Naive thymus-derived CD4-positive, alpha-beta T cell (primary cell): Measurements from ENCODE around the gene NATD1. TPM values are rescaled to one million over a fixed set of nuclear protein-coding genes. Genes with fewer than 3 reads are reported as not detected.

Experiments used
- ATAC-seq: fragments of 150-1000 bp; cut with Tn5 transposase; 2 replicates; pipeline ENCODE4 v1.10.0; 2021; ENCODE audit warnings: mild to moderate bottlenecking, moderate library complexity
- CTCF ChIA-PET: fragments of 350-600 bp; sonication (Branson Sonifier 250); formaldehyde crosslinking; loops from one replicate; lab custom pipeline; 2021; ENCODE audit warnings: antibody characterized with exemption; lab: Charles Lee
- POLR2A ChIA-PET: fragments of 350-600 bp; sonication (Branson Sonifier 250); formaldehyde crosslinking; loops from one replicate; lab custom pipeline; 2021; ENCODE audit warnings: antibody characterized with exemption, inconsistent platforms; lab: Charles Lee
- DNase-seq, 9 donors: peaks; one replicate each; pipeline versions ENCODE4 v3.0.0 to v3.0.0-alpha.2; 2020 to 2022; ENCODE audit warnings: mixed read lengths in 1 of 9
- H3K27ac ChIP-seq: one replicate; pipeline ENCODE4 v1.7.0; 2013; ENCODE audit warnings: mild to moderate bottlenecking, low read depth, low read length, moderate library complexity
- H3K27me3 ChIP-seq, 2 donors: one replicate each; pipeline ENCODE4 v1.7.0; 2013; ENCODE audit warnings: low read length in 2 of 2, mild to moderate bottlenecking in 2 of 2, moderate library complexity in 2 of 2; ENCODE audit not compliant: control insufficient read depth in 2 of 2, insufficient read depth in 2 of 2
- H3K36me3 ChIP-seq, 3 experiments: 1 replicate in 2 of 3; 2 replicates in 1 of 3; pipeline ENCODE4 v1.7.0; 2013; ENCODE audit warnings: low read length in 3 of 3, mild to moderate bottlenecking in 3 of 3, moderate library complexity in 1 of 3; ENCODE audit not compliant: insufficient read depth in 3 of 3, control insufficient read depth in 2 of 3
- H3K4me1 ChIP-seq, 2 donors: one replicate each; pipeline ENCODE4 v1.7.0; 2013; ENCODE audit warnings: low read length in 2 of 2, mild to moderate bottlenecking in 2 of 2, moderate library complexity in 1 of 2; ENCODE audit not compliant: control insufficient read depth in 2 of 2, insufficient read depth in 2 of 2
- H3K4me3 ChIP-seq: 2 replicates; pipeline ENCODE4 v1.7.0; 2013; ENCODE audit warnings: mild to moderate bottlenecking, low read length
- H3K9me3 ChIP-seq, 3 experiments: 1 replicate in 2 of 3; 2 replicates in 1 of 3; pipeline ENCODE4 v1.7.0; 2013; ENCODE audit warnings: low read length in 3 of 3; ENCODE audit not compliant: control insufficient read depth in 2 of 3
- H3K27ac Mint-ChIP-seq, 9 donors: one replicate each; pipeline ENCODE4 v1.8.0; 2020 to 2022; ENCODE audit warnings: mixed read lengths in 9 of 9, mild to moderate bottlenecking in 8 of 9, moderate library complexity in 5 of 9, inconsistent platforms in 2 of 9
- H3K27me3 Mint-ChIP-seq, 5 donors: one replicate each; pipeline ENCODE4 v1.8.0; 2021 to 2022; ENCODE audit warnings: mixed read lengths in 5 of 5, mild to moderate bottlenecking in 1 of 5
- H3K36me3 Mint-ChIP-seq, 5 donors: one replicate each; pipeline ENCODE4 v1.8.0; 2020 to 2022; ENCODE audit warnings: mixed read lengths in 5 of 5, mild to moderate bottlenecking in 3 of 5, inconsistent platforms in 1 of 5
- H3K4me1 Mint-ChIP-seq, 7 donors: one replicate each; pipeline ENCODE4 v1.8.0; 2020 to 2022; ENCODE audit warnings: mixed read lengths in 7 of 7, mild to moderate bottlenecking in 3 of 7, inconsistent platforms in 1 of 7
- H3K4me3 Mint-ChIP-seq, 10 donors: one replicate each; pipeline ENCODE4 v1.8.0; 2020 to 2022; ENCODE audit warnings: mild to moderate bottlenecking in 10 of 10, mixed read lengths in 10 of 10, moderate library complexity in 6 of 10, inconsistent platforms in 2 of 10
- H3K9me3 Mint-ChIP-seq, 11 donors: one replicate each; pipeline ENCODE4 v1.8.0; 2020 to 2022; ENCODE audit warnings: mixed read lengths in 11 of 11, mild to moderate bottlenecking in 4 of 11, inconsistent platforms in 1 of 11, moderate library complexity in 1 of 11
- intact Hi-C, 2 donors: fragments of 100-400 bp; cut with micrococcal nuclease; formaldehyde crosslinking; loops; one replicate each; pipeline ENCODE4 v1.15.1; 2023
- polyA plus RNA-seq, 2 donors: library from polyadenylated mRNA; unstranded; fragments of 300-500 nt; fragmentation: Illumina TruSeq; gene quantifications; one replicate each; pipeline ENCODE4 v1.2.3, GENCODE V29; 2021
- total RNA-seq, 6 experiments: library from RNA in 5 of 6; stranded (reverse) in 5 of 6; gene quantifications; 1 replicate in 5 of 6; 2 replicates in 1 of 6; pipeline ENCODE4 v1.2.3 and lab custom pipeline; 2021 to 2026

Gene NATD1
- total and polyA plus RNA-seq, 7 experiments from 2014 or later, result 1.7 to 11.1 (median 7.1) TPM

GRCh38 chr17:21289902-21290571 lies 36.8 kb upstream of the NATD1 start:
- Histone ChIP-seq H3K27ac (no peak overlapping the region), H3K9me3 (no peaks in the 10 kb centered on the region), H3K4me1 (peaks cover 31% of the 10 kb centered on the region in 2 donors), H3K27me3 (no peaks in the 10 kb centered on the region), H3K4me3 (no peak overlapping the region), H3K36me3 (peaks cover 0 to 4% (median 0%) of the 10 kb centered on the region in 3 experiments)
- Mint-ChIP-seq H3K27ac (peak overlapping the region in 5 of 9 donors; percentile 22 to 62 (median 44)), H3K9me3 (peaks cover 0 to 16% (median 8%) of the 10 kb centered on the region in 11 donors), H3K27me3 (peaks cover 0 to 10% (median 0%) of the 10 kb centered on the region in 5 donors), H3K36me3 (peaks cover 0 to 16% (median 3%) of the 10 kb centered on the region in 5 donors), H3K4me1 (peaks cover 39 to 70% (median 59%) of the 10 kb centered on the region in 7 donors), H3K4me3 (peak overlapping the region in 1 of 10 donors; percentile 99)
- ATAC-seq (no peak), DNase-seq (no peak)
- intact Hi-C loops, result loop anchor here in 1 of 2 donors (10.0 kb wide), 1 partner anchor 1135 kb away; no protein-coding TSS in a partner anchor
- ChIA-PET CTCF (interaction anchor here (0.6 kb wide), 1 partner anchor 222 kb away, joined by 3 read pairs; no protein-coding TSS in a partner anchor), POLR2A (interaction anchor here (0.6 kb wide), 1 partner anchor 12 kb away, joined by 3 read pairs; no protein-coding TSS in a partner anchor)

DNA sequence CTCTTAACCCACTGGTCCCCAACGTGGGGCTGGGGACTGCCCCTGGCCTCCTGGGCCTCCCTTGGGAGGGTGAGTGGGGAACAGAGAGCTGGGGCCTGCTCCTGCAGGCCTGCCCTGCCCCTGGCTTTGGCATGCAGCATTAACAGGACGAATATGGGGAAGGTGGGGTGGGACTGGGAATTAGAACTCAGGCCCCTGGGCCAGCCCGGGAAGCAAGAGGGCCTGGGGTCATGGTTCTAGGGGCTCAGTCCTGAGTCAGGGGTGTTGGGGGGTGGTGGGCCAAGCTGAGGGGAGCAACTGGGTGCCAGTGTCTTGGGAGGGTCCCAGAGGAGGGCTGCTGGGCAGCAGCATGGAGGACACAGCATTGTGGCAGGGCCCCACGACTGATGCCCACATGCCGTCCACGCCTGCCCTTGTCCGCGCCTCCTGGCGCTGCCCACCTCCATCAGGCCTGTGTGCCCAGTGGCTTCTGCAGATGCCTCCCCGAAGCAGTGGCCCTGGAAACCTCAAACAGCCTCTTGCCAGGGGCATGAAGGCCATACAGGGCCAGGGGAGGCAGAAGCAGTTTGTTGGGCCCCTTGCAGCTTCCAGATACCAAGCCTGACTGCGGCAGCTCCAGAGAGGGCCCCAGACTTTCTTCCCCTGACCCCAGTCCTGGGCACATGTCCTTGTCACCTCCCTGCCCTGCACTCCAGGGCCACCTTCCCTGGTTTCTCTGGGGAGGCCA lies 36.1 kb upstream of the NATD1 start:
- Mint-ChIP-seq H3K36me3 (peaks cover 0 to 16% (median 3%) of the 10 kb centered on the region in 5 donors), H3K27ac (peak overlapping the region in 7 of 9 donors; percentile 88 to 97 (median 96)), H3K27me3 (peaks cover 0 to 10% (median 0%) of the 10 kb centered on the region in 5 donors), H3K9me3 (peaks cover 0 to 16% (median 5%) of the 10 kb centered on the region in 11 donors), H3K4me3 (peak overlapping the region in 4 of 10 donors; percentile 45 to 99 (median 94)), H3K4me1 (peaks cover 35 to 64% (median 54%) of the 10 kb centered on the region in 7 donors)
- Histone ChIP-seq H3K36me3 (peaks cover 0 to 4% (median 0%) of the 10 kb centered on the region in 3 experiments), H3K27me3 (no peaks in the 10 kb centered on the region), H3K4me3 (no peak overlapping the region), H3K27ac (peak overlapping the region; percentile 78), H3K4me1 (peaks cover 31% of the 10 kb centered on the region in 2 donors), H3K9me3 (no peaks in the 10 kb centered on the region)
- intact Hi-C loops, result loop anchor here in 1 of 2 donors (10.0 kb wide), 1 partner anchor 1135 kb away; no protein-coding TSS in a partner anchor
- ChIA-PET POLR2A (interaction anchor here (0.6 to 1.6 kb wide), 3 partner anchors 10 to 11 kb away, joined by 3 to 4 read pairs (median 3); no protein-coding TSS in a partner anchor), CTCF (interaction anchor here (0.6 kb wide), 1 partner anchor 222 kb away, joined by 3 read pairs; no protein-coding TSS in a partner anchor)
- DNase-seq, result no peak
- ATAC-seq, result no peak

DNA sequence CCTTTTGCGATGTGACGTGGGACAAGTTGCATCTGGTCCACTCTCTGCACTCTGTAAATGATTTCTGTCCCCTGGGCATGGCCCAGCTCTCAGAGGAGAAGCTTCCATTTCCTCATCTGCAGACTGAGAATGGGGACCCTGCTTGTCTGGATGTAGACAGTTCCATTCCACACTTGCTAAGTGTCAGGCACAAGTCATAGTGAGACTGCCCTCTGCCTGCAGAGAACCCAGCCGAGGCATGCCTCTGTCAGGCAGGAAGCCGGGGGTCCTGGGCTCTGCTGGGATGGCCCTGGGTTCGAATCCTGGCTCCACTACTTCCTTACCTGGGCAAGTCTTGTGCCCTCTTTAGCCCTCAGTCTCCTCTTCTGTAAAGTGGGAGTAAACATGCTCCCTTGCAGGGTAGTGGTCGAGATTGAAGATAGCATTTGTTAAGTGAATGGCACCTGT lies 35.4 kb upstream of the NATD1 start:
- ATAC-seq (no peak), DNase-seq (no peak)
- Mint-ChIP-seq H3K36me3 (peaks cover 0 to 16% (median 3%) of the 10 kb centered on the region in 5 donors), H3K9me3 (peaks cover 0 to 16% (median 5%) of the 10 kb centered on the region in 11 donors), H3K4me3 (peak overlapping the region in 9 of 10 donors; percentile 45 to 99 (median 95)), H3K27ac (peak overlapping the region; percentile 88 to 97 (median 96)), H3K4me1 (peaks cover 33 to 60% (median 54%) of the 10 kb centered on the region in 7 donors), H3K27me3 (peaks cover 0 to 10% (median 0%) of the 10 kb centered on the region in 5 donors)
- ChIA-PET CTCF (interaction anchor here (0.8 to 3.8 kb wide), 6 partner anchors 11 to 224 kb away, joined by 3 to 27 read pairs (median 4); no protein-coding TSS in a partner anchor), POLR2A (interaction anchor here (0.9 to 4.0 kb wide), 4 partner anchors 9 to 75 kb away, joined by 3 to 48 read pairs (median 5); partner anchors contain the start of gene TMEM11)
- Histone ChIP-seq H3K4me1 (peaks cover 31 to 32% of the 10 kb centered on the region in 2 donors), H3K27me3 (no peaks in the 10 kb centered on the region), H3K36me3 (peaks cover 0 to 4% (median 0%) of the 10 kb centered on the region in 3 experiments), H3K27ac (peak overlapping the region; percentile 78), H3K4me3 (peak overlapping the region; percentile 90), H3K9me3 (no peaks in the 10 kb centered on the region)
- intact Hi-C loops, result loop anchor here (1.0 to 10.0 kb wide), 5 partner anchors 8 to 1134 kb away; partner anchors contain the start of genes DHRS7B (in 1 of the 2) and NATD1 (in 1 of the 2)

- POLR2A ChIA-PET, result interaction anchor here (1.2 to 4.0 kb wide), 6 partner anchors 12 to 162 kb away, joined by 3 to 48 read pairs (median 4); partner anchors contain the start of gene TMEM11
- Histone ChIP-seq H3K4me1 (peaks cover 31 to 36% of the 10 kb centered on the region in 2 donors), H3K36me3 (no peaks in the 10 kb centered on the region), H3K27ac (peak overlapping the region; percentile 78), H3K9me3 (no peaks in the 10 kb centered on the region), H3K27me3 (no peaks in the 10 kb centered on the region), H3K4me3 (peak overlapping the region; percentile 90)
- Mint-ChIP-seq H3K4me3 (peak overlapping the region; percentile 88 to 99 (median 96)), H3K27ac (peak overlapping the region; percentile 88 to 97 (median 96)), H3K36me3 (peaks cover 0 to 16% (median 3%) of the 10 kb centered on the region in 5 donors), H3K4me1 (peaks cover 30 to 62% (median 53%) of the 10 kb centered on the region in 7 donors), H3K27me3 (peaks cover 0 to 10% (median 0%) of the 10 kb centered on the region in 5 donors), H3K9me3 (peaks cover 0 to 15% (median 5%) of the 10 kb centered on the region in 11 donors)
- CTCF ChIA-PET, result interaction anchor here (0.8 to 3.8 kb wide), 6 partner anchors 10 to 225 kb away, joined by 3 to 27 read pairs (median 4); no protein-coding TSS in a partner anchor
- intact Hi-C loops, result loop anchor here (1.0 to 10.0 kb wide), 6 partner anchors 8 to 1133 kb away; partner anchors contain the start of genes DHRS7B (in 1 of the 2) and NATD1 (in 1 of the 2)
- ATAC-seq, result peak; percentile 79
- peak; percentile 80 to 97 (median 90) for DNase-seq
These were observed 34.7 kb upstream of the NATD1 start for GRCh38 chr17:21287703-21288449.

DNA sequence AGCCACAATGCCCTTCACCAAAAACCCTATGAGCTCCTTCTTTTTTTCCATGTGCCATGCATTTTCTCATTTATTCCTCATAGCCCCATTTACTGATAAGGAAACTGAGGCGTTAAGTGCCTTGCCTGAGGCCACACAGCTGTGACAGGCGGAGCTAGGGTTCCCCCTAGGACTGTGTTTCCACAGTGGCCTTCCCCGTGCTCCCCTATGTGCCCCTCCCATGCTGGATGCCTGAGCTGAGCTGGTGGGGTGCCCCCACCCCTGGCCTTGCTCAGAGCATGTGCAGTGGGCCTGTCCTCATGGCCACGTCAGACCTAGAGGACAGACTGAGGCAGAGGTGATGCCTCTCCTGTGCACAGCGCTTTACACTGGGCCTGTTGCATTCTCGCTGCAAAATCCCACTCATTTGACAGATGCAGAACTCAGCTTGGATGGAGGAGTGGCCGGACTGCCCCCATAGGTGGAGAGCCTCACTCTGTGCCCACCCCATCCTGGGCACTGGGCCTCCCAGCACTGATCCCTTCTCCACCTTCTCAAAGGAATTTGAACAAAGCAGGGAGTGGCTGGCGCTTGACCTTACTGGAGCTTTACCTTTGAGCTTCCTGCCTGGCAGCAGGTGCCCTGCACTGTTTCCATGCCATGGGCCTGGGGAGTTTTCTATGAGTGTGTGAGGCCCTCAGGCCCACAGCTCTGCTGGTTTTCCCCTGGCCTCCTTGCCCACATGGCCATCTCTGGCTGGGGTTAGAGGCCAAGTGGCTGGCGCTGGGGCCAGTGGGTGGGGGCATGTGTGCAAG lies 33.9 kb upstream of the NATD1 start:
- H3K4me3 ChIP-seq, result peak overlapping the region; percentile 90
- peaks cover 0 to 6% (median 0%) of the 10 kb centered on the region in 5 donors for H3K27me3 Mint-ChIP-seq
- H3K9me3 Mint-ChIP-seq, result peaks cover 0 to 7% (median 0%) of the 10 kb centered on the region in 11 donors
- ATAC-seq (no peak), DNase-seq (peak in 1 of 9 donors; percentile 43)
- H3K4me1 ChIP-seq, result peaks cover 31 to 36% of the 10 kb centered on the region in 2 donors
- intact Hi-C loops, result loop anchor here (2.0 to 10.0 kb wide), 2 partner anchors 36 to 1132 kb away; no protein-coding TSS in a partner anchor
- H3K27me3 ChIP-seq, result no peaks in the 10 kb centered on the region
- peak overlapping the region; percentile 88 to 99 (median 96) for H3K4me3 Mint-ChIP-seq
- no peaks in the 10 kb centered on the region for H3K9me3 ChIP-seq
- POLR2A ChIA-PET, result interaction anchor here (1.2 to 4.0 kb wide), 7 partner anchors 11 to 244 kb away, joined by 3 to 48 read pairs (median 4); partner anchors contain the start of gene TMEM11
- H3K27ac Mint-ChIP-seq, result peak overlapping the region; percentile 88 to 97 (median 96)
- CTCF ChIA-PET, result interaction anchor here (1.0 to 3.8 kb wide), 4 partner anchors 9 to 168 kb away, joined by 3 to 27 read pairs (median 6); no protein-coding TSS in a partner anchor
- peak overlapping the region; percentile 78 for H3K27ac ChIP-seq
- H3K36me3 ChIP-seq, result no peaks in the 10 kb centered on the region
- H3K36me3 Mint-ChIP-seq, result peaks cover 0 to 13% (median 0%) of the 10 kb centered on the region in 5 donors
- H3K4me1 Mint-ChIP-seq, result peaks cover 25 to 60% (median 52%) of the 10 kb centered on the region in 7 donors
